Astrocyte (in vitro differentiated cells and primary cell): ENCODE data around the gene USP17L28. TPM values are rescaled to one million over a fixed set of nuclear protein-coding genes. Genes with fewer than 3 reads are reported as not detected.
A peak's percentile ranks its signal among the peaks of the same experiment; 100 is the strongest.
"Not testable (repeated sequence)": the region's sequence is repeated elsewhere in the genome, so short reads cannot be mapped to it uniquely, and the experiment has no call there.

Experiments
- DNase-seq: peaks from one replicate; pipeline ENCODE4 v3.0.0-alpha.2; 2010; ENCODE audit warnings: low read depth
- FAIRE-seq: peaks from 2 replicates; lab custom pipeline; 2011; peaks lifted over from hg19 to GRCh38; lab: Jason Lieb, UNC
- H2AFZ ChIP-seq: 2 replicates; pipeline ENCODE4 v1.6.0; 2012; ENCODE audit warnings: low read depth, low read length, inconsistent platforms
- H3K27ac ChIP-seq: 2 replicates; pipeline ENCODE4 v1.5.1; 2011; ENCODE audit warnings: low read depth, low read length, inconsistent platforms
- H3K27me3 ChIP-seq: 2 replicates; pipeline ENCODE4 v1.6.0; 2011; ENCODE audit warnings: low read length, inconsistent platforms; ENCODE audit not compliant: insufficient read depth
- H3K36me3 ChIP-seq: 2 replicates; pipeline ENCODE4 v1.5.1; 2011; ENCODE audit warnings: low read length, inconsistent platforms; ENCODE audit not compliant: insufficient read depth
- H3K4me1 ChIP-seq: 2 replicates; pipeline ENCODE4 v1.5.1; 2011; ENCODE audit warnings: low read length, inconsistent platforms; ENCODE audit not compliant: insufficient read depth
- H3K4me2 ChIP-seq: 2 replicates; pipeline ENCODE4 v1.6.0; 2012; ENCODE audit warnings: low read length, inconsistent platforms
- H3K4me3 ChIP-seq: 2 replicates; pipeline ENCODE4 v1.5.1; 2011; ENCODE audit warnings: low read depth, mild to moderate bottlenecking, low read length, inconsistent platforms; ENCODE audit not compliant: insufficient read depth
- H3K79me2 ChIP-seq: 2 replicates; pipeline ENCODE4 v1.6.0; 2012; ENCODE audit warnings: mild to moderate bottlenecking, low read length, inconsistent platforms; ENCODE audit not compliant: insufficient read depth
- H3K9ac ChIP-seq: 2 replicates; pipeline ENCODE4 v1.6.0; 2012; ENCODE audit warnings: mild to moderate bottlenecking, low read length, inconsistent platforms
- H3K9me3 ChIP-seq: 2 replicates; pipeline ENCODE4 v1.5.1; 2012; ENCODE audit warnings: low read depth, mild to moderate bottlenecking, low read length, inconsistent platforms; ENCODE audit not compliant: insufficient read depth
- H4K20me1 ChIP-seq: 2 replicates; pipeline ENCODE4 v1.6.0; 2012; ENCODE audit warnings: low read length, inconsistent platforms; ENCODE audit not compliant: insufficient read depth
- H3K27ac Mint-ChIP-seq: one replicate; pipeline ENCODE4 v1.8.0; 2021; ENCODE audit warnings: mild to moderate bottlenecking, mixed read lengths; ENCODE audit not compliant: unreplicated experiment
- H3K27me3 Mint-ChIP-seq: one replicate; pipeline ENCODE4 v1.8.0; 2021; ENCODE audit warnings: low read depth, mixed read lengths; ENCODE audit not compliant: unreplicated experiment
- H3K36me3 Mint-ChIP-seq: one replicate; pipeline ENCODE4 v1.8.0; 2021; ENCODE audit warnings: low read depth, mixed read lengths; ENCODE audit not compliant: unreplicated experiment
- H3K4me1 Mint-ChIP-seq: one replicate; pipeline ENCODE4 v1.8.0; 2021; ENCODE audit warnings: low read depth, mixed read lengths; ENCODE audit not compliant: unreplicated experiment
- H3K4me3 Mint-ChIP-seq: one replicate; pipeline ENCODE4 v1.8.0; 2021; ENCODE audit warnings: mild to moderate bottlenecking, moderate library complexity, mixed read lengths; ENCODE audit not compliant: unreplicated experiment
- H3K9me3 Mint-ChIP-seq: one replicate; pipeline ENCODE4 v1.8.0; 2021; ENCODE audit warnings: mild to moderate bottlenecking, mixed read lengths; ENCODE audit not compliant: unreplicated experiment
- total RNA-seq: library from RNA; stranded (reverse); gene quantifications from 2 replicates; pipeline ENCODE4 v1.2.1, GENCODE V29; 2021

The USP17L28 gene
- total RNA-seq, 1 donor from 2014 or later = not detected

- H2AFZ ChIP-seq, H3K27ac Mint-ChIP-seq, FAIRE-seq, H3K36me3 ChIP-seq, H3K36me3 Mint-ChIP-seq, H3K27me3 Mint-ChIP-seq, H3K9ac ChIP-seq, H3K27me3 ChIP-seq, H3K9me3 Mint-ChIP-seq, DNase-seq, H3K9me3 ChIP-seq, H3K4me3 ChIP-seq, H4K20me1 ChIP-seq, H3K4me3 Mint-ChIP-seq, H3K27ac ChIP-seq, H3K4me1 ChIP-seq, H3K4me1 Mint-ChIP-seq, H3K4me2 ChIP-seq, H3K79me2 ChIP-seq: not testable (repeated sequence)
These were observed 4.8 kb upstream of the USP17L28 start, which contains the start of gene USP17L27 for GRCh38 chr4:9343848-9344247. Gene USP17L27, plus strand, starts transcription at chr4:9344148. Its CDS starts 0 bp downstream, at chr4:9344148.

GRCh38 chr4:9350866-9351265 lies 2.2 kb downstream of the USP17L28 start:
- H3K4me3 Mint-ChIP-seq, H3K36me3 Mint-ChIP-seq, H3K4me2 ChIP-seq, H3K27me3 ChIP-seq, H4K20me1 ChIP-seq, H3K27ac Mint-ChIP-seq, H3K9me3 Mint-ChIP-seq, H3K36me3 ChIP-seq, H3K79me2 ChIP-seq, H3K9ac ChIP-seq, H3K9me3 ChIP-seq, H3K4me1 ChIP-seq, H3K4me3 ChIP-seq, H2AFZ ChIP-seq, H3K4me1 Mint-ChIP-seq, H3K27me3 Mint-ChIP-seq, H3K27ac ChIP-seq, FAIRE-seq, DNase-seq: not testable (repeated sequence)

GRCh38 chr4:9353338-9353737 lies 4.6 kb downstream of the USP17L28 start, which contains the start of gene USP17L29:
Gene USP17L29, plus strand, starts transcription at chr4:9353638. Its CDS starts 0 bp downstream, at chr4:9353638.
- not testable (repeated sequence) for H3K36me3 Mint-ChIP-seq, H2AFZ ChIP-seq, H3K9me3 ChIP-seq, H3K4me1 ChIP-seq, H3K4me1 Mint-ChIP-seq, FAIRE-seq, H3K27ac Mint-ChIP-seq, H3K27me3 Mint-ChIP-seq, H3K27me3 ChIP-seq, H3K4me3 ChIP-seq, H3K79me2 ChIP-seq, H3K9me3 Mint-ChIP-seq, H3K36me3 ChIP-seq, H3K9ac ChIP-seq, H3K27ac ChIP-seq, H3K4me2 ChIP-seq, H3K4me3 Mint-ChIP-seq, H4K20me1 ChIP-seq, DNase-seq

- not testable (repeated sequence) for H3K27me3 Mint-ChIP-seq
These were observed 14.1 kb downstream of the USP17L28 start, which contains the start of gene USP17L30 for GRCh38 chr4:9362829-9363228. Gene USP17L30, plus strand, starts transcription at chr4:9363129. Its CDS starts 0 bp downstream, at chr4:9363129.

DNA sequence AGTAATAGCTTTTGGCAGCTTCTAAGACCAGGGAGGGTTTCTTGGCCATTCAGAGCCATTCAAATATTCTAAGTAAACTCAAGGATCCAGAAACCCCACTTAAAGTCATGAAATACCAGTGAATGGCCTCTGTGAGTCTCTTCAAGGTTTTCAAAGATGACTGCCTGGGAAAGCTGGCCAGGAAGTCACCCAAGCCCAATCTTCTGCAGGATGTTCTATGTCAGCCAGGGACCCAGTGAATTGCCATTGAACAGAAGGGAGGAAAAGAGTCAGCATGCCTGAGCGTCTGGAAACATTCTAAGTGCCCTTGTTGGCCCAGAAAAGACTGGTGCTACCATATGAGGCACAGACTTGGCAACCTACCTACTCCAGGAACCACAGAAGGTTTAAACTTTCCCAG lies 31.2 kb downstream of the USP17L28 start:
- H3K4me1 Mint-ChIP-seq, H3K4me1 ChIP-seq, H3K4me3 Mint-ChIP-seq, H3K27me3 ChIP-seq, H3K27ac Mint-ChIP-seq, H4K20me1 ChIP-seq, H3K27ac ChIP-seq, H3K36me3 ChIP-seq, H3K9ac ChIP-seq, FAIRE-seq, H3K27me3 Mint-ChIP-seq, DNase-seq, H3K36me3 Mint-ChIP-seq, H3K9me3 Mint-ChIP-seq, H3K79me2 ChIP-seq, H2AFZ ChIP-seq, H3K9me3 ChIP-seq, H3K4me3 ChIP-seq, H3K4me2 ChIP-seq: not testable (repeated sequence)

More at GRCh38 chr4:9362829-9363228, 14.1 kb downstream of the USP17L28 start, which contains the start of gene USP17L30:
- not testable (repeated sequence) for FAIRE-seq, H3K4me1 ChIP-seq, H3K27ac ChIP-seq, H3K79me2 ChIP-seq, H3K36me3 ChIP-seq, DNase-seq, H3K9me3 ChIP-seq, H4K20me1 ChIP-seq, H2AFZ ChIP-seq, H3K27me3 ChIP-seq, H3K4me1 Mint-ChIP-seq, H3K9ac ChIP-seq, H3K4me3 ChIP-seq, H3K4me2 ChIP-seq, H3K36me3 Mint-ChIP-seq, H3K4me3 Mint-ChIP-seq, H3K9me3 Mint-ChIP-seq, H3K27ac Mint-ChIP-seq

- FAIRE-seq, H3K9ac ChIP-seq: not testable (repeated sequence)
- peak overlapping the region; percentile 41 for H2AFZ ChIP-seq
These were observed 32.4 kb downstream of the USP17L28 start for GRCh38 chr4:9381012-9381534.

More at GRCh38 chr4:9381012-9381534, 32.4 kb downstream of the USP17L28 start:
- H3K4me2 ChIP-seq = peak overlapping the region; percentile 59
- H3K27me3 Mint-ChIP-seq, H3K27ac Mint-ChIP-seq, H3K4me1 ChIP-seq, H3K36me3 Mint-ChIP-seq, H3K9me3 Mint-ChIP-seq, H3K27ac ChIP-seq, H3K4me1 Mint-ChIP-seq, H3K36me3 ChIP-seq, H3K4me3 ChIP-seq, H4K20me1 ChIP-seq, H3K79me2 ChIP-seq, DNase-seq, H3K4me3 Mint-ChIP-seq, H3K9me3 ChIP-seq, H3K27me3 ChIP-seq: not testable (repeated sequence)
